PC-3 (cell line): ENCODE results near the gene EXOSC5.

Source experiments
- CTCF ChIP-seq: fragments of 300-600 bp; sonication (generic); conservative IDR thresholded peaks from 2 replicates; pipeline ENCODE4 v1.5.1; 2017; ENCODE audit warnings: antibody characterized with exemption, low read depth, mild to moderate bottlenecking, low read length
- EZH2 ChIP-seq: fragments of 300-600 bp; sonication (generic); IDR thresholded peaks from one replicate; pipeline ENCODE4 v1.6.1; 2017; ENCODE audit warnings: antibody characterized with exemption, mild to moderate bottlenecking, low read length; ENCODE audit not compliant: unreplicated experiment
- EZH2phosphoT487 ChIP-seq: fragments of 300-600 bp; sonication (generic); IDR thresholded peaks from 2 replicates; pipeline ENCODE4 v1.6.1; 2018; ENCODE audit warnings: mild to moderate bottlenecking, antibody characterized with exemption, low read length, borderline replicate concordance

- TF ChIP-seq CTCF, result no peak
- no peak for TF ChIP-seq EZH2phosphoT487
- no peak for TF ChIP-seq EZH2
Observed at GRCh38 chr19:41403181-41403970, 6.2 kb upstream of the EXOSC5 start.
